Activated CD4-positive, alpha-beta T cell treated with anti-CD3 and anti-CD28 coated beads, Interleukin-2, amount 10 ng/mL, durations not matched to agents 7 days and 5 days (primary cell): ENCODE data around the gene RABL2A. TPM values are rescaled to one million over a fixed set of nuclear protein-coding genes. Genes with fewer than 3 reads are reported as not detected.
"Not testable (repeated sequence)": the region's sequence is repeated elsewhere in the genome, so short reads cannot be mapped to it uniquely, and the experiment has no call there.

Source experiments
- CTCF ChIA-PET: fragments of 350-600 bp; sonication (Branson Sonifier 250); formaldehyde crosslinking; loops from one replicate; lab custom pipeline; 2021; ENCODE audit warnings: antibody characterized with exemption; lab: Charles Lee
- POLR2A ChIA-PET: fragments of 350-600 bp; sonication (Branson Sonifier 250); formaldehyde crosslinking; loops from one replicate; lab custom pipeline; 2021; ENCODE audit warnings: antibody characterized with exemption; lab: Charles Lee
- DNase-seq: peaks from one replicate; pipeline ENCODE4 v3.0.0-alpha.2; 2020
- H3K27ac Mint-ChIP-seq: one replicate; pipeline ENCODE4 v1.8.0; 2021; ENCODE audit warnings: mild to moderate bottlenecking, moderate library complexity, mixed read lengths
- H3K27me3 Mint-ChIP-seq: one replicate; pipeline ENCODE4 v1.8.0; 2021; ENCODE audit warnings: mixed read lengths
- H3K36me3 Mint-ChIP-seq: one replicate; pipeline ENCODE4 v1.8.0; 2021; ENCODE audit warnings: low read depth, mixed read lengths
- H3K4me1 Mint-ChIP-seq: one replicate; pipeline ENCODE4 v1.8.0; 2021; ENCODE audit warnings: mixed read lengths
- H3K4me3 Mint-ChIP-seq: one replicate; pipeline ENCODE4 v1.8.0; 2021; ENCODE audit warnings: mild to moderate bottlenecking, moderate library complexity, mixed read lengths
- H3K9me3 Mint-ChIP-seq: one replicate; pipeline ENCODE4 v1.8.0; 2021; ENCODE audit warnings: mixed read lengths
- total RNA-seq, 2 experiments: library from RNA; stranded (reverse); gene quantifications; one replicate each; pipeline ENCODE4 v1.2.3, GENCODE V29; 2021

Gene RABL2A
- total RNA-seq, result 10 to 100 TPM; 15.3 to 17.9 TPM

DNA sequence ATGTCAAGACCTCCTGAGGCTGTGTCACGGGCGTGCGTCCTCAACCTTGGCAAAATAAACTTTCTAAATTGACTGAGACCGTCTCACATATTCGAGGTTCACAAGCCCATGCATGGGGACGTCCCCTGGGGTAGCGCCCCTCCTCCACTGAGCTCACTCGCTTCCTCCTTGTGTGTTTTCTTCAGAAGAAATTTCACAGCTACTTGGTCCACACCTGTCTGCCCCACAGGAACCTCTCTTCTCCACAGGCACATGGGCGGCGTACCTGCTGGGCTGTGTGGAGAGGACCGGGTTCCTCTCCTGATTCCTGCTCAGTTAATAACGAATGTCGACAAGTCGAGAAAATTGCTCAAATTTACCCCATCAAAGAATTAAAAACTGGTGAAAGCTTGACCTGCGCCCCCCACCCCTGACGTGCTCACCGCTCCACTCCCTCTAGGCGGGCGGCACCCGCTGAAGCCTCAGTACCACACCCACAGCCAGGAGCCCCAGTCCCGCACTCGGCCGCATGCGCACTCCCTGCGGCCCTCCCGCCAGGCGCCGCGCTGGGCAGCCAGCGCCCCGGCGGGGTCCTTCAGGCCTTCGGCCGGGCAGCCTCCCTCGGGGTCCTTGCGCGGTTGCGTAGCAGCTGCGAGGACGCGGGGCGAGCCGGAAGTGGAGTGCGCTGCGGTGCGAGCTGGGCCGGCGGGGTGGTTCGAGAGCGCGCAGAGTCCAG lies at the start of gene RABL2A:
RABL2A (plus strand) TSS at position 651 of the 715 bp plus-strand sequence. CDS start 1,341 bp downstream, outside the sequence.
- H3K27me3 Mint-ChIP-seq, H3K4me1 Mint-ChIP-seq, H3K36me3 Mint-ChIP-seq, H3K9me3 Mint-ChIP-seq, POLR2A ChIA-PET, CTCF ChIA-PET: not testable (repeated sequence)
- Mint-ChIP-seq H3K4me3 (peak within 1 kb of the TSS; percentile 85), H3K27ac (peak within 1 kb of the TSS; percentile 89)
- peak; percentile 84 for DNase-seq

DNA sequence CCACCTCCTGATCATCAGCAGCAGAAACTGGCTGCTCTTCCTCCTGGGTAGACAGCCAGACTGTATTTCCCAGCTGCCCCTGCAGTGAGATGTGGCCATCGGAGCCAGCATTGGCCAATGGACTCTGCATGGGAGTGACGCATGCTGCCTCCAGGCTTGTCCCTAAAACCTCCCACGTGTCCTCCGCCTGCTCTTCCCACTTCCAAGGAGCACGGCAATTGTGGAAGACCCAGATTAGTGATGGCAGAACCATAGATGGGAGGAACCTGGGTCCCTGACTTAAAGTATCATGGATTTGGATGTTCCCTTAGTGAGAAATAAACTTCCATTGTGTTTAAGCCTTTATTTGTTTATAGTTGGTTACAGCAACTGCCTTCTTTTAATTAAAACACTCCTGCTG lies 48.6 kb upstream of the RABL2A start:
- H3K36me3 Mint-ChIP-seq, CTCF ChIA-PET, POLR2A ChIA-PET, H3K4me3 Mint-ChIP-seq, H3K9me3 Mint-ChIP-seq, H3K27ac Mint-ChIP-seq, H3K4me1 Mint-ChIP-seq, H3K27me3 Mint-ChIP-seq, DNase-seq: not testable (repeated sequence)

DNA sequence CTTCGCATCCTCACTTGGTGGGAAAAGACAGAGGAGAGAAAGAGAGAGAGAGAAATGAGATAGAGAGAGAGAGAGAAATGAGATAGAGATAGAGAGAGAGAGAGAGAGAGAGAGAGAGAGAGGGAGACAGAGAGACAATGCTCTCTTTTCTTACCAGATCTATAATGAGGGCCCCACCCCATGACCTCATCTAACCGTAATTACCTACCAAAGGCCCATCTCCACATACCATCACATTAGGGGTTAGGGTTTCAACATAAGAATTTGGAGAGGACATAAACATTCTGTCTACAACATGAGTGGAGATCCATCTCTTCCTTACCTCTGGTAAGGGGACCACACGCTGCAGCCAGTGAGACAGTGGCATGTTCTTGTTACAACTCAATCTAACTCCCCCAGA lies 44.6 kb upstream of the RABL2A start:
- CTCF ChIA-PET, result not testable (repeated sequence)

DNA sequence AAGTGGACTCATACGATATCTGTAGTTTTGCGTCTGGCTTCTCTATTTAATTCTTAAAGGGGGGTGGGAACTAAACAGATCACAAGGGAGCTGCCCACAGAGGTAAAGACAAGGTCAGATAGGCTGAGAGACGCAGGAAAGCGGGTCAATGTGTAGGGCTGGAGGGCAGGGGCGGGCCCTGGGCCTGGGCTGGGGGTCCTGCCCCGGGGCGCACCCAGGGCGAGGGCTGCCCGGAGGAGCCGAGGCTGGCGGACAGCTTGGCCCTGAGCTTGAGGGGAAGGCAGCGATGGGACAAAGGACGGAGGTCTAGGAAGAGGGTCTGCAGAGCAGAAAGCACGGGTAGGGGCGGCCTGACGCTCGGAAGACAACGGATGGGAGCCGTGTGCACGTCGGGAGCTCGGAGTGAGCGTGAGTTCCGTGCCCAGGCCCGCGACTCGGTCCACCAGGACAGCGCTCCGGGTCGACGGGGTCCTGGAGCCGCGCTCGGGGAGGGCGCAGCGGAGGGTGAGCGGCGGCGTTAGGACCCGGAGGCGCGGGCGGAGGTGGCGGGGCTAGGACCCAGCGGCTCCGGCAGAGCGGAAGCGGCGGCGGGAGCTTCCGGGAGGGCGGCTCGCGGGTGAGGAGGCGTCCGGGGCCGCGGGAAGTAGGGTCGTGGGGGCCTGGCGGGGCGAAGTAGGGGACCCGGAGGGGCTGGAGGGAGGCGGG lies 43.4 kb upstream of the RABL2A start:
- peak; percentile 81 for DNase-seq
- Mint-ChIP-seq H3K27ac (peak overlapping the region; percentile 88), H3K4me3 (peak overlapping the region; percentile 64), H3K4me1 (peaks cover 24% of the 10 kb centered on the region)
- H3K36me3 Mint-ChIP-seq, H3K9me3 Mint-ChIP-seq, H3K27me3 Mint-ChIP-seq: not testable (repeated sequence)
- ChIA-PET CTCF (interaction anchor here (1.4 kb wide), 1 partner anchor 21 kb away, joined by 3 read pairs; no protein-coding TSS in a partner anchor), POLR2A (interaction anchor here (0.6 kb wide), 1 partner anchor 118 kb away, joined by 3 read pairs; no protein-coding TSS in a partner anchor)

More for the DNA sequence above, 44.6 kb upstream of the RABL2A start:
- POLR2A ChIA-PET, DNase-seq, H3K9me3 Mint-ChIP-seq, H3K27me3 Mint-ChIP-seq, H3K36me3 Mint-ChIP-seq: not testable (repeated sequence)
- Mint-ChIP-seq H3K4me3 (peak overlapping the region; percentile 24), H3K4me1 (peaks cover 24% of the 10 kb centered on the region), H3K27ac (peak overlapping the region; percentile 55)

DNA sequence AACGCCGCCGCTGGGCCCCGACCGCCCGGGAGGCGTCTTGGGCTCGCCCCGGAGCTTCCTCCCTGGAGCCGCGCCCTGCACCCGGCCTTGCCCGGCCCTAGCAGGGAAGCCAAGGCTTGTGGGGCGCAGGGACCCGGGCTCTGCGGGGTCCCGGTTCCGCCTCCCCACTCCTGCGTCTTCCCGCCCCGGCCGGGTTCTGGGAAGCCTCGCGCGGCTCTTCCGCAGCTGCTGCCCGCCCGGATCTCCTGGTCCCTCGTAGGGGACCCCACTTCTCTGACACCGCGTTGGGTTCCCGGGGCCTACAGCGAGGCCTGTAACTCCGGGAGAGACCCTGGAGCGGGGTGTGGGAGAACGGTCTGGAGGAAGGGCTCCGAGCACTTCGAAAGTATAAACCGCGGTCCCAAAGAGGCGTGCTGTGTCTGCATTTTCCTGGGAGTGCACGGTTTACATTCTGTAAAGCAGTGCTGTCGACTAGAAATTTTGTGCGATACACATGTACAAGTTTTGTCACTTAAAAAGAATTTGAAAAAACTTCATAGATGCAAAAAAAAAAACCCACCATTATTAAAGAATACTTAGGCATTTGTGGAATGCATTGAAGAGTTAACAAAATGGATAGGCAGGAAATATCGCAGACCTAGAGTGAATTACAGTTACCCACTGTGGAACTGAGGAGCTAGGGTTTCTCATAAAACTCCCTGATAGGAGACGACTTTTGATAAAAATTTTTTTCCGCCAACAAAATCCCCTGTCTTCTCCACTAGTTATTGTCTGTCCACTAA lies 42.6 kb upstream of the RABL2A start:
- POLR2A ChIA-PET, result interaction anchor here (0.6 kb wide), 1 partner anchor 118 kb away, joined by 3 read pairs; no protein-coding TSS in a partner anchor
- Mint-ChIP-seq H3K4me3 (peak overlapping the region; percentile 73), H3K27ac (peak overlapping the region; percentile 63), H3K4me1 (peaks cover 24% of the 10 kb centered on the region)
- not testable (repeated sequence) for H3K27me3 Mint-ChIP-seq, H3K36me3 Mint-ChIP-seq, H3K9me3 Mint-ChIP-seq
- DNase-seq, result peak; percentile 19
- CTCF ChIA-PET, result interaction anchor here (0.7 to 1.4 kb wide), 2 partner anchors 20 to 885 kb away, joined by 3 read pairs; no protein-coding TSS in a partner anchor

DNA sequence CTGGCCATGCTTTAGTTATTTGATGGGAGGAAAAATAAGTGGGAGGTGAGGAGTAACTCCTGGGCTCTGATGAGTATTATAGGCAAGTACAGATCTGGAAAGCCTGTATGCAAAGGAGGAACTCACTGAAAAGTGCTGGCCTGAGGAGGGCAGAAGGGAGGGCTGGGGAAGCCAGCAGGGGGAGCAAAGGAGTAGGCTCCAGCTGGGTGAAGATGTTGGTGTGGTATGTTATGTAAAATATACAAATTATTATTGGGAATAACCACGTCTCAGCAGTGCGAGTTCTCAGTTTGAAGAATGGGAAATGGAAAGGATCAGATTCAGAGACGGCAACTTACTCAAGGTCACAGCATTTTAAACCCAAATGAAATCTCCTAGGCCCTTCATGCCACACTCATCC lies 39.9 kb upstream of the RABL2A start:
- H3K27me3 Mint-ChIP-seq, POLR2A ChIA-PET: not testable (repeated sequence)

DNA sequence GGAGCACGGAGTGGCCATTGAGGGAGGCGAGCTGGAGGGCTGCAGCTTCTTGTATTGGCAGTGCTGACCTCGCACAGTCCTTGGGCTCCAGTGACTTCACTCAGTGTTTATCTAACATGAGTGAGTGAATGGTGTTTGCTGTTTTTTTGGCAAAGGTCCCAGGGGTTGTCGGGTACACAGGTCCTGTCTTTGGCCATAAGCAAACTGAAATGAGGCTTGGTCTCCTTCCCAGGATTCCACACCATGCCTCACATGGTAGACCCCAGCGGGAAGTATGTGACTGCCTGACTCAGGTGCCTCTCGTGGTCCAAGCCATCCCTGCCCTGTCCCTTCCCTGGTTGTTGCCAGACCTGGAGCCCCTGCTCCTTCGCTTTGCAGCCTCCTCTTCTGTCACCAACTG lies 37.5 kb upstream of the RABL2A start:
- H3K4me1 Mint-ChIP-seq, result peaks cover 29% of the 10 kb centered on the region
- H3K9me3 Mint-ChIP-seq, H3K27me3 Mint-ChIP-seq, H3K36me3 Mint-ChIP-seq, CTCF ChIA-PET, DNase-seq, POLR2A ChIA-PET, H3K27ac Mint-ChIP-seq, H3K4me3 Mint-ChIP-seq: not testable (repeated sequence)

More for the DNA sequence above, 39.9 kb upstream of the RABL2A start:
- H3K4me3 Mint-ChIP-seq, H3K36me3 Mint-ChIP-seq, CTCF ChIA-PET, H3K9me3 Mint-ChIP-seq, H3K27ac Mint-ChIP-seq: not testable (repeated sequence)
- DNase-seq, result peak; percentile 65
- peaks cover 34% of the 10 kb centered on the region for H3K4me1 Mint-ChIP-seq

DNA sequence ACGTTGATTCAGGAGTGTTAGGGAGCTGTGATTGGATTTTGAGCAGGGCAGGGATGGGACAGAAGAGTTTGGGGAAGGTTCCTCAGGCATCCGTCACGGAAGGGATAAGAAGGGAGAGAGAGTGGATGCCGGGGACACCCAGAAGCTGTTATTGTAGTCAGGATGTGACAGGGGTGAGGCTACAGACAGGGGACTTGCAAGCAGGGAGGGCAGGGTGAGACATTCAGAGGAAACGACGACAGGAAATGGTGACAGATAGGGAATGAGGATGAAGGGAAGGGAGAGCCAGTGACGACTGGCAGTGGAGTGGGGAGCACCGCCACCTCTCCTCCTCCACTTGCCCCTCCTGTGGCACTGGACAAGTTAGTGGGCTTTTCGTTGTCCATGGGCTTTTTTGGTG lies 35.1 kb upstream of the RABL2A start:
- H3K27me3 Mint-ChIP-seq, H3K9me3 Mint-ChIP-seq, CTCF ChIA-PET, POLR2A ChIA-PET, H3K4me3 Mint-ChIP-seq, H3K36me3 Mint-ChIP-seq: not testable (repeated sequence)
- H3K27ac Mint-ChIP-seq, result peak overlapping the region; percentile 76
- DNase-seq, result peak; percentile 16
- H3K4me1 Mint-ChIP-seq, result peaks cover 19% of the 10 kb centered on the region

DNA sequence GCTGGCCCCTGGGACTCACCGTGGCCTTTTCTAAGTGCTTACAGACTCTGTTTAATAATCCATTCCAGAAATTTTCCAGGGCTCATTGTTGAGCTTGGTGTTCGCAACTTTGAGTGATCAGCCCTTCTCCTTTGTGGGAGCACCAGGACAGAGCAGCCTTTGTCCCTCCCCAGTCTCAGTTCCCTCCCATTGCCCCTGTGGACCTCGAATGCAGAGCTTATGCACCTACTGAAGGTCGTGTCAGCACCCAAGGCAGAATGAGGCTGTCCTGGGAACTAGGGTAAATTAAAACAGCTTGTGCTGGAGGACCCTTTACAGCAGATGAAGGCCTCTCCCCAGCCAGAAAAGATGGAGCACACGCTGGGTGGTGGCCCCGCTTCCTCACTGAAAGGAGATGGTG lies 33.8 kb upstream of the RABL2A start:
- H3K27me3 Mint-ChIP-seq, CTCF ChIA-PET, H3K9me3 Mint-ChIP-seq, DNase-seq, H3K4me3 Mint-ChIP-seq, H3K36me3 Mint-ChIP-seq, H3K27ac Mint-ChIP-seq, POLR2A ChIA-PET: not testable (repeated sequence)
- peaks cover 14% of the 10 kb centered on the region for H3K4me1 Mint-ChIP-seq

DNA sequence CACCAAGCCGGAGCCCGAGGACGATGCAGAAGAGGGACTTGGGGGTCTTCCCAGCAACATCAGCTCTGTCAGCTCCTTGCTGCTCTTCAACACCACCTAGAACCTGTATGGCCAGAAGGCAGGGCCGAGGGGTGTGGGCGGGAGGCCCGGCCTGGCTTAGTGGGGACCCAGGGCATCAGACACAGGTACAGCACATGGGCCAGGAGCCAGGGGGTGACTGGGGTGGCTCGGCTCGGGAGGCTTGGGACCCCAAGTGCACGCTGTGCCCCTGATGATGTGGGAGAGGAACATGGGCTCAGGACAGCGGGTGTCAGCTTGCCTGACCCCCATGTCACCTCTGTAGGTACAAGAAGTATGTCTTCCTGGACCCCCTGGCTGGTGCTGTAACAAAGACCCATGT lies 31.3 kb upstream of the RABL2A start:
- POLR2A ChIA-PET, H3K27ac Mint-ChIP-seq, H3K27me3 Mint-ChIP-seq, H3K9me3 Mint-ChIP-seq, CTCF ChIA-PET, H3K4me3 Mint-ChIP-seq, DNase-seq, H3K36me3 Mint-ChIP-seq: not testable (repeated sequence)
- peaks cover 14% of the 10 kb centered on the region for H3K4me1 Mint-ChIP-seq

DNA sequence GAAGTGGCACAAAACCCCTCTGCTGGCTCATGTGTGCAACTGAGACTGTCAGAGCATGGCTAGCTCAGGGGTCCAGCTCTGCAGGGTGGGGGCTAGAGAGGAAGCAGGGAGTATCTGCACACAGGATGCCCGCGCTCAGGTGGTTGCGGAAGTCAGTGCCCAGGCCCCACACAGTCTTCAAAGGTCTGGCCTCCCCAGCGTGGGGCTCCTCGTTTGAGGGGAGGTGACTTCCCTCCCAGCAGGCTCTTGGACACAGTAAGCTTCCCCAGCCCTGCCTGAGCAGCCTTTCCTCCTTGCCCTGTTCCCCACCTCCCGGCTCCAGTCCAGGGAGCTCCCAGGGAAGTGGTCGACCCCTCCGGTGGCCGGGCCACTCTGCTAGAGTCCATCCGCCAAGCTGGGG lies 29.9 kb upstream of the RABL2A start:
- H3K4me1 Mint-ChIP-seq, H3K4me3 Mint-ChIP-seq, H3K27ac Mint-ChIP-seq, H3K36me3 Mint-ChIP-seq, POLR2A ChIA-PET, H3K9me3 Mint-ChIP-seq, H3K27me3 Mint-ChIP-seq, CTCF ChIA-PET, DNase-seq: not testable (repeated sequence)

DNA sequence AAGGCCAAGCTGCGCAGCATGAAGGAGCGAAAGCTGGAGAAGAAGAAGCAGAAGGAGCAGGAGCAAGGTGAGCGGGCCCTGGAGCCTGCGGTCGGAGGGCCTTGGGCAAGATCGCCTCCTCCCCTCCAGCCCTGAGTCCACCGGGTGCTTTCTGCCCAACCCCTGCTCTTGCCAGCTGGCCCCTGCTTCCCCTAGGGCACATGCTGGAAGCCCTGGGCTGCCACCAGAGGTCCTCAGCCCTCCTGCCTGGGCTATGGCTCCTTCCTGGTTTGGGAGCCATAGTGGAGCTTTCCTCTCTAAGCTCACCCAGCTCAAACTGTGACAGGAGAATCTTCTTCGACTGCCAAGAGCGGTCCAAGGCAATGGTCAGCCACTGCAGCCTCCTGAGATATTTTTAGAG lies 29.5 kb upstream of the RABL2A start:
- POLR2A ChIA-PET, H3K27ac Mint-ChIP-seq, H3K36me3 Mint-ChIP-seq, DNase-seq, H3K4me3 Mint-ChIP-seq, H3K27me3 Mint-ChIP-seq, H3K4me1 Mint-ChIP-seq, H3K9me3 Mint-ChIP-seq, CTCF ChIA-PET: not testable (repeated sequence)

DNA sequence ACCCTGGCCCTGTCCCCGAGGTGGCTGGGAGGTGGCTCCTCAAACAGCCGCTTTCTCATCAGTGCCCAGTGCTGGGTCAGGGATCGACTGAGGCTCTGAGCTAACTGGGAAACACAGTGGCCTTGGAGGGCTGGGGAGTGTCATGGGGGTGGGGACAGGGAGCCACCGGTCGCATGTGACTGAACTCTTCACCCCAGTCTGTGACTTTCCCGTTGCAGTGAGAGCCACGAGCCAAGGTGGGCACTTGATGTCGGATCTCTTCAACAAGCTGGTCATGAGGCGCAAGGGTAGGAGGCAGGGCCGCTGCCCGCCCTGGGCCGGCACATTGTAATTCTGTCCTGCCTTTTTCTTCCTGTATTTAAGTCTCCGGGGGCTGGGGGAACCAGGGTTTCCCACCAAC lies 28.9 kb upstream of the RABL2A start:
- DNase-seq, H3K9me3 Mint-ChIP-seq, H3K36me3 Mint-ChIP-seq, H3K4me3 Mint-ChIP-seq, H3K27me3 Mint-ChIP-seq, CTCF ChIA-PET, H3K4me1 Mint-ChIP-seq, POLR2A ChIA-PET, H3K27ac Mint-ChIP-seq: not testable (repeated sequence)
